ENCODE measurements around the gene LYZ.

Gene LYZ

DNA sequence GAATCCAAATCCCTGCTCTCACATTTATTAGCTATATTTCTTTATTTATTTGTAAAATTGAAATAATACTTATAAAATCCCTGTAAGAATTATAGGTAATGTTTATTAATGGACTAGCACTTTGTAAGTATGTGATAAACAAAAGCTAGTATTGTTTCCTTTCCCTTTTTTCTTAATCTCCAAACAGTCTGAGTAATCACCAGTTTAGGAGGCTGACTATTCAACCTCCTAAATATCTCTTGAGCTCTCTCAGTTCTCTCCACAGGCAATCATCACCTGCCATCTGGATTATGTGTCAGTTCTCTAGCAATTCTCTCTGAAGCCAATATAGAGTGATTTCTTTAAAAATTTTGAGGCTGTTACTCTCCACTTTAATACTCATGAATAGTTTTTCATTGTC lies 9.2 kb upstream of the LYZ start:
- DNase-seq (ENCODE audit: low read depth in 2 of 2), result no peak

- no peak for DNase-seq (ENCODE audit: low read depth in 2 of 2)
These were observed 8.2 kb upstream of the LYZ start for GRCh38 chr12:69339999-69340398.

DNA sequence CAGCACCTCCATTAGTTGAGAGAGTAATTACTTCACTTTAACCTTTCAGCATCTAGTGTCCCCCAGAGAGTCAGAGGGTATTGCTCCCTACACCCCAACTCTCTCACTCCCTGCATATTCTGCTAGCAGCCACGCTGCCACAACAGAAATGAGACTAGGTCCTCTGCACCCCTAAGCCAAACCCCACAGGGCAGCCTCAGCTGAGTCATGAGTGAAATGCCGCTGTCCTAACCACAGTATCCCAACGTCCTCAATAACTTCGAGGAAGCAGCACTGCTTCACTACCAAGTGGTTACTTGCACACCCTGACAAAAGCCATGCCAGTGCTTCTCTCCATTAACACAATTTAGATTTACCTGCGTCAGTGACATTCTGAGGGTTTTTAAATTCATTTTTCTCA lies 6.9 kb upstream of the LYZ start:
- DNase-seq (ENCODE audit: low read depth in 2 of 2), result no peak

DNA sequence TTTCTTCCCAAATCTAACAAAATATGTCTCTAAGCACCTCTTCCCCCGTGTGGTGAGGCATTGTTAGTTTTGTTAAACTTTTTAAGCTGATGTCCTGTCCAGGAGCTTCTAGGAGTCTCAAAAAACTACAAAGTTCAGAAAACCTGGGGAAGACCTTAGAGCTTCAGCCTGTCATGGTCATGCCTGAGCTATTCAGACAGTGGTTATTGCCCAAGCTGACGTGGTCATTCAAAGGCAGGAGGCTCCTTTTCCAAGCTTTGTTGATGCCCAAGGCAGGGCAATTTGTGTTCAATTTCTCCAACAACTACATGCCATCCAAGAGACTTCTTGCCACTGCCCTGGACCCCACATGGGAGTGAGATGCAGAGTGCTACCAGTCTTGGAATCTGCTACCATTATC lies 5.8 kb upstream of the LYZ start:
- no peak for DNase-seq (ENCODE audit: low read depth in 2 of 2)

- DNase-seq (ENCODE audit: low read depth in 2 of 2), result no peak
These were observed 4.8 kb upstream of the LYZ start for GRCh38 chr12:69343357-69343756.

- no peak for DNase-seq (ENCODE audit: low read depth in 2 of 2)
These were observed 4.1 kb upstream of the LYZ start for GRCh38 chr12:69343885-69344612.

- no peak for DNase-seq (ENCODE audit: low read depth in 2 of 2)
These were observed 3.1 kb upstream of the LYZ start for GRCh38 chr12:69345077-69345476.

GRCh38 chr12:69345742-69346141 lies 2.4 kb upstream of the LYZ start:
- DNase-seq (ENCODE audit: low read depth in 2 of 2), result no peak

- no peak for DNase-seq (ENCODE audit: low read depth in 2 of 2)
These were observed 1.9 kb downstream of the LYZ start for GRCh38 chr12:69350002-69350626.

- DNase-seq (ENCODE audit: low read depth in 2 of 2), result no peak
These were observed 2.6 kb downstream of the LYZ start for GRCh38 chr12:69350777-69351176.

DNA sequence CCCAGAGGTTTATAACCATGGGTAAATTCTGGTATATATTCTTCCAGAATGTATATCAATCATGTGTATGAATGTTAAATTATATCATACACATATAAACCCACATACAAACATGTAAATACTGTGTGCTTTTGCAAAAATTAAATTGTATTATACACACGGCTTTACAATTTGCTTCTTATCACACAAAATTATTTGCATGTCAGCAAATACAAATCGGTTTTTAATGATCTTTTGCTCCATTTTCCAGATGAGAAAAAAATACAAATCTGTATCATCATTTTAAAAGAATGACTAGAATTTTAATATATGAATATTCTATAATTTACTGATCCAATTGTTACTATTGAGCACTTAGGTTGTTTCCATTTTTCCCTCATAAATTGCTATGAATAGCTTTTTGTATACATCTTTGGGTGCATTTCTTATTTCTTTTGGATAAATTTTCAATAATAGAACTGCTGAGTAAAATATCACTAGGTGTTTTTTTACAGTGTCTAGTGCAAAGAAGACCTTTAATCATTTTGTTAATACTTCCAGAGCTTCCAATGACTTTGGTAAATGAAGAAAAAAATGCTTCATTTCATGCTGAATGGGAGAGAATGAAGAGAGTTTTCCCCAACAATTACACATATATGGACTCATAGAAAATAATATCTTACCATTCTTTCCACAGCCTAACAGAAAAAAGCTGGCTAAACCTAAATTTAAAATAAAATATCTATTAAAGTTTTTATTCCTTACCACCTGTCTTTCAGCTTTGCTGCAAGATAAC lies 3.5 kb downstream of the LYZ start:
- no peak for DNase-seq (ENCODE audit: low read depth in 2 of 2)

DNA sequence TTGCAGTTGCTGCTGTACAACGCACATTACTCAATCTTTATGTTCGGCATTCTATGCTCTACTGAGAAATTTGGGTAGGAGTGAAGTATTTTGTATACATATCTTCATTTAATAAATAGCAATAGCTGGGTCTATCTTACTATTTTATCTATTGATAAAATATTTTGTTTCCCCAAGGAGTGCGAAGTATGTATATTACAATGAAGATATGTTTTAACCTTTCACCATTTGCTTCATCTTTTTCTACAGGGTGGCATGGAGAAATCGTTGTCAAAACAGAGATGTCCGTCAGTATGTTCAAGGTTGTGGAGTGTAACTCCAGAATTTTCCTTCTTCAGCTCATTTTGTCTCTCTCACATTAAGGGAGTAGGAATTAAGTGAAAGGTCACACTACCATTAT lies 4.7 kb downstream of the LYZ start:
- no peak for DNase-seq (ENCODE audit: low read depth in 2 of 2)

DNA sequence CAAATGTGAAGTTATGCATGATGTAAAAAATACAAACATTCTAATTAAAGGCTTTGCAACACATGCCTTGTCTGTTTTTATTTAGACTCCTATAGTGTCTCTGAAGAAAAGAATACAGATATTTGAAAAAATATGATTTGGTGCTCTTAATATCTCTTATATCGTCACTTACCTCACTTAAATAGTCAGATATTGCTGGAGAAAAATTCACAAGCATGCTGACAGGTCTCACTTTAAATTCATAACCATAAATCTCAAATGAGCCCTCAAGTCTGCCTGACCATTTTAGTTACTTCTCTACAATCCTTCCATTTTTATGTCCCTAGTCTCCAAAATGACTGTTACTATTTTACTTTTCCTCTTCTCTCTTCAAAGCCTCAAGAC lies 6.0 kb downstream of the LYZ start:
- DNase-seq (ENCODE audit: low read depth in 2 of 2), result no peak

DNA sequence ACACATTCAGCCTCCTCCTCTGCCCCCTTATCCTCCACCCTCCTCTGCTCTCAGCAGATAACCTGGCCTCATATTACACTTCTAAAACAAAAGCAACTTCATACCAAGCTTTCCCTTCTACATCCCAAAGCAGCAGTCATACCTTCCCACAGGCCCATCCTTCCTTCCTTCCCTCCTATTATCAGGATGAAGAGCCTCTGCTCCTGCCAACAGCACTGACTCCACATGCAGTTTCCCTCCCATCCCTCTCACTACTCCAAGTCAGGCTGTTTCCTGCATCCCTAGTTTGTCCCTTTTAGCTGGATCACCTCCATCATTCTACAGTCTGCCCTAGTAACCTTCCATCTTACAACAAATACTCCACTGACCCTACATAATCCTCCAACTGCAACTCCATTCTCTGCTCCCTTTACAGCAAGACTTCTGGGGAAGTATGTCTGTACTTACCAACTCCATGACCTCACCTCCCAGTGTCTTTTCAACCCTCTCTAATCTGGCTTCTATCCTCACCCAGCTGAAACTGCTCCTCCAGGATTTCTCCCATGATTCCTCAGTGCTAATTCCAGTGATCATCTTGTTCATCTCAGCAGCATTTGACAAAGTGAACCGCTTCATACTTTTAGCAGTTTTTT lies 6.5 kb downstream of the LYZ start:
- no peak for DNase-seq (ENCODE audit: low read depth in 2 of 2)

DNA sequence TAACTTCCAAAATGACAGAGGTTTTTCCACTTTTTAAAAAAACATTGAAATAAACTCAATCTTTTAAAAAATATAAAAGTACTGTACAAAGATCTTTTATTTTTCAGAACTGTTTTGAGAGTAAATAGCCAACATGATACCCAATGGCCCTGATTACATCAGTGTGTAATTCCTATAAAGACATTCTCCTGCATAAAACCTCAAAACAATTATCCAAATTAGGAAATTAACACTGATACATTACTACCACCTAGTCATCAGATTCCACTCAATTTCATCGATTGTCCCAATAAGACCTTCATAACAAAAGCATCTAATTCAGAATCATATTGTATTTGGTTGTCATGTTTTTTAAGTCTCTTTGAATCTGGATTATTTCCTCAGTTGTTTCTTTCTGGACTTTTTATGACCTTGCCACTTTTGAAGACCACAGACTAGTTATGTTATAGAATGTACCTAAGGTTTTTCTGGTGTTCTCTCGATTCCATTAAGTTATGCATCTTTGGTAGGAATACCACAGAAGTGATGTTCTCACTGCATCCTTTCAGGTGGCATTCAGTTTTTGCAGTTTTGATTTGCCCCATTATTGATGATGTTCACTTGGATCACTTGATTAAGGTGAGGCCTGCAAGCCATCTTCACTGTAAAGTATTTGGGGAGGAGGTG lies 7.3 kb downstream of the LYZ start:
- no peak for DNase-seq (ENCODE audit: low read depth in 2 of 2)

DNA sequence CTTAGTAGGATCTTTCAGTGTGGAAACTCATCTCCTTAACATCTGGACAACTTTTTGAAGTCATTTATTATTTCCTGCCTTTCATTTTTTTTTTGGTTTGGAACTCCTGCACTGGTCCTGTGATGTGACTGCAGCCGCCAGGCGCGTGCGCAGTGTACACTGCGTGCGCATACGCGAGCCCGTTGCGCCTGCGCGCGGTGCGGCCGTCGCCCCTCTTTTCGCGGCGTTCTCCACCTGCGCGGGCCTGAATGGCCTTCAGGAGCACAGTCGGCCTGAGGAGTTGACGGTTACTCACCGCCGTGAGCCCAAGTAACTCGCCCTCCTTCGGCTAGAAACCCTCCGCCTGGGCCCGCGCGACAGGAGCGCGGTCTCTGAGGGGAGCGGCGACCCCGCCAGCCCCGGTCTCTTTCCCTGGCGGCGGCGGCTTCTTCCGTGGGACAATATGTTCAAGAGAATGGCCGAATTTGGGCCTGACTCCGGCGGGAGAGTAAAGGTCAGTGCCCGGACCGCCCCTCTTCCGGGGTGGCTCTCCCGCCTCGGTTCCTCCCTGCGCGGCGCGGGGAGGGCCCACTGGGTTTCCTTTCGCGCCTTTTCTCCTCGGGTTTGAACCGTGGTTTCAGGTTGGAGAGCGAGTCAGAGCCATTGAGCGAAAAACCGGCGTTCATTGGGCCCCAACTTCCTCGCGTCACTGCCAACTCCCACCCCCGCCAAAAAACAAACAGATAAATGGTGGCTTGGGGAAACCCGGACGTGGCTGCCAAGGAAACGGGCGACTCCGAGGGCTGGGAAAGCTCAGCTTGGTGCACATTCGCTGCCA lies 11.6 kb downstream of the LYZ start, which contains the start of gene YEATS4:
Gene YEATS4, plus strand, starts transcription at position 213 of the 817 bp plus-strand sequence. Its CDS starts 230 bp downstream, at position 443.
- DNase-seq (ENCODE audit: low read depth in 2 of 2), result peak; percentile 59 to 62

DNA sequence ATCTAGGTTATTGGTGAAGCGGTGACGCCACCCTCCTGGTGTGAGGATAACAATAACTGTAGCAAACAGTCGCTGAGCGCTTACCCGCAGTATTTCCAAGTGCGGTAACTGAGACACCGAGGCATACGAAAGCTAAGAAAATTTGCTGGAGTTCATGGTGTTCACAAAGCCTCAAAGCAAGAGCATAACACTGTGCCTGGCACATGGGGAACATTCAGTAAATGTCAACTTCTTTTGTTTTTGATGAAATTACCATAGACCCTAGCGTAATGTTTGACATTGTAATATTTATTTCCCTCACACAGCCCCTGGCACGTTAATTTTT lies 12.1 kb downstream of the LYZ start:
- no peak for DNase-seq (ENCODE audit: low read depth in 2 of 2)

DNA sequence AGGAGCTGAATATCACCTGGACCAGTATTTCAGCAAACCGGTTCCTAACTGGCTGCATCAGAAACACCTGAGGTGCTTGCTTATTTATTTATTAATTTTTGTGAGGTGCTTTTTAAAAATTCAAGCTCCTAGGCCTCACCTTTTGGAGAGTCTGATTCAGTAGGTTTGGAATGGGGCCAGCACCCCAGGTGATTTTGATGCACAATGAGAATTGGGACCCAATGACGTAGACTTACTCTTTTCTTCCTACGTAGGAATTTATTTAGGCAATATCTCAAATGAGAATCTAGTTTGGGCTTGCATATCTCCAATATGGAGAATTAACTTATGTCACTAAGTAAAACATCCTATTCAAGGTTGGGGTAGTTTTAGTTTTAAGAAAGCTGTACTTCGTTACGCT lies 18.6 kb downstream of the LYZ start:
- DNase-seq (ENCODE audit: low read depth in 2 of 2), result no peak

- no peak for DNase-seq (ENCODE audit: low read depth in 2 of 2)
These were observed 20.0 kb downstream of the LYZ start for GRCh38 chr12:69368171-69368570.

- no peak for DNase-seq (ENCODE audit: low read depth in 2 of 2)
These were observed 34.9 kb downstream of the LYZ start for GRCh38 chr12:69383074-69383473.

DNA sequence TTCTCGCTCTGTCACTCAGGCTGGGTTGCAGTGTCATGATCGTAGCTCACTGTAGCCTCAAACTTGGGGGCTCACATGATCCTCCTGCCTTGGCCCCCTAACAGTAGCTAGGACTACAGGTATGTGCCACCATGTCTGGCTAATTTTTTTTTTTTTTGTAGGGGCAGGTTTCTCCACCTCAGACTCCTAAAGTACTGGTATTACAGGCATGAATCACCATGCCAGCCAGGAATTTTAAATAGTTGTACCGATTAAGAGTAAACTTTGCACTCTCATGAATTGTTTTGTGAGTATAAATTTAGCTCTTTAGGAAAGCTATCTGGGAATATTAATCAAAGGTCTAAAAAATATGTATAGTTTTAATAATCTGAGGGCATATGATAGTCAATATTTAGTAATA lies 36.9 kb downstream of the LYZ start:
- no peak for DNase-seq (ENCODE audit: low read depth in 2 of 2)
